Activated CD4-positive, alpha-beta T cell treated with anti-CD3 and anti-CD28 coated beads for 36 hours (primary cell): Measurements from ENCODE around the gene ANAPC10. TPM values are rescaled to one million over a fixed set of nuclear protein-coding genes. Genes with fewer than 3 reads are reported as not detected.
"Not testable (repeated sequence)": the region's sequence is repeated elsewhere in the genome, so short reads cannot be mapped to it uniquely, and the experiment has no call there.

Source experiments
- ATAC-seq: fragments of 200-7000 bp; cut with Tn5 transposase; one replicate; pipeline ENCODE4 v1.10.0; 2021; ENCODE audit warnings: mild to moderate bottlenecking, moderate library complexity
- CTCF ChIA-PET: fragments of 350-600 bp; sonication (Branson Sonifier 250); formaldehyde crosslinking; loops from one replicate; lab custom pipeline; 2021; ENCODE audit warnings: antibody characterized with exemption; lab: Charles Lee
- POLR2A ChIA-PET: fragments of 350-600 bp; sonication (Branson Sonifier 250); formaldehyde crosslinking; loops from one replicate; lab custom pipeline; 2021; ENCODE audit warnings: antibody characterized with exemption, inconsistent platforms; lab: Charles Lee
- DNase-seq: peaks from one replicate; pipeline ENCODE4 v3.0.0-alpha.2; 2020
- H3K27ac Mint-ChIP-seq: one replicate; pipeline ENCODE4 v1.8.0; 2021; ENCODE audit warnings: mixed read lengths
- H3K27me3 Mint-ChIP-seq: one replicate; pipeline ENCODE4 v1.8.0; 2021; ENCODE audit warnings: mixed read lengths
- H3K36me3 Mint-ChIP-seq: one replicate; pipeline ENCODE4 v1.8.0; 2021; ENCODE audit warnings: low read depth, mixed read lengths
- H3K4me1 Mint-ChIP-seq: one replicate; pipeline ENCODE4 v1.8.0; 2021; ENCODE audit warnings: mixed read lengths
- H3K4me3 Mint-ChIP-seq: one replicate; pipeline ENCODE4 v1.8.0; 2021; ENCODE audit warnings: mild to moderate bottlenecking, moderate library complexity, mixed read lengths
- H3K9me3 Mint-ChIP-seq: one replicate; pipeline ENCODE4 v1.8.0; 2021; ENCODE audit warnings: low read depth, mixed read lengths
- intact Hi-C, 2 experiments: fragments of 100-400 bp; cut with DNase I in 1 of 2; cut with micrococcal nuclease in 1 of 2; formaldehyde crosslinking; loops; one replicate each; pipeline versions ENCODE4 v1.14.2 to v1.15.1; 2022 to 2024; cut with DNase I, micrococcal nuclease
- total RNA-seq, 2 experiments: library from RNA; stranded (reverse); gene quantifications; one replicate each; pipeline ENCODE4 v1.2.3, GENCODE V29; 2021

Gene ANAPC10
- total RNA-seq: 10 to 100 TPM; 27.7 to 31.5 TPM

- H3K27me3 Mint-ChIP-seq: no peaks in the 10 kb centered on the region
- POLR2A ChIA-PET: interaction anchor here (0.6 to 1.2 kb wide), 6 partner anchors 28 to 1292 kb away, joined by 3 to 5 read pairs (median 4); no protein-coding TSS in a partner anchor
- intact Hi-C loops: loop anchor here (1.0 to 10.0 kb wide), 12 partner anchors 28 to 1913 kb away; partner anchors contain the start of genes OTUD4 (in 2 of the 2), USP38 (in 2 of the 2), MMAA (in 1 of the 2) and SLC10A7 (in 1 of the 2)
- peak; percentile 92 for ATAC-seq
- DNase-seq: peak; percentile 98
- no peaks in the 10 kb centered on the region for H3K9me3 Mint-ChIP-seq
- peak within 1 kb of the TSS; percentile 99 for H3K27ac Mint-ChIP-seq
- H3K4me3 Mint-ChIP-seq: peak within 1 kb of the TSS; percentile 97
- CTCF ChIA-PET: interaction anchor here (0.7 to 2.1 kb wide), 7 partner anchors 14 to 1959 kb away, joined by 3 to 8 read pairs (median 4); no protein-coding TSS in a partner anchor
- peaks cover 43% of the 10 kb centered on the region for H3K36me3 Mint-ChIP-seq
- peaks cover 22% of the 10 kb centered on the region for H3K4me1 Mint-ChIP-seq
Observed at GRCh38 chr4:145097821-145098674, at the start of gene ANAPC10, which contains the start of gene ABCE1. Gene ANAPC10, minus strand, starts transcription at chr4:145098196. Its CDS starts 2,097 bp downstream, at chr4:145096099. Gene ABCE1, plus strand, starts transcription at chr4:145098311. Its CDS starts 6,102 bp downstream, at chr4:145104413.

DNA sequence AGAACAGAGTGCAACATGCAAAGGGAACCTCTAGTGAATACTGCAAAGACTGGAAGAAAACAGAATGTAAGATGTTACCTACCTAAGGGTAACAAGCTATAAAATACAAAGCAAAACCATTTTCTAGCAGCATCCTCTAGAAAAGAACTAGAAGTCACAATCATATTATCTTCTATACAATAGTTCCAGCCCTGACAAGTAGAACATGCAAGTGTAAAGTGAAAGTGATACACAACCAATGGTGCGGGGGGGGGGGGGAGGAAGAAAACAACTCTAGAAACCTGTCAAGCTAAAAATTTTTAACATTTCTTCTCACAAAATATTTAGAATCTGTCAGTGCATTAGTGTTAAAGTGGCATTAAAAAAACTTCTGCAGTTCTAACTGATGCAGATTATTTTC lies 38.2 kb upstream of the ANAPC10 start:
- H3K36me3 Mint-ChIP-seq: peaks cover 55% of the 10 kb centered on the region
- H3K27me3 Mint-ChIP-seq, intact Hi-C loops, H3K4me3 Mint-ChIP-seq, DNase-seq, POLR2A ChIA-PET, H3K9me3 Mint-ChIP-seq, ATAC-seq: not testable (repeated sequence)
- CTCF ChIA-PET: interaction anchor here (0.8 to 1.3 kb wide), 2 partner anchors 10 to 34 kb away, joined by 3 to 5 read pairs; no protein-coding TSS in a partner anchor
- peaks cover 37% of the 10 kb centered on the region for H3K4me1 Mint-ChIP-seq
- peak overlapping the region; percentile 47 for H3K27ac Mint-ChIP-seq

DNA sequence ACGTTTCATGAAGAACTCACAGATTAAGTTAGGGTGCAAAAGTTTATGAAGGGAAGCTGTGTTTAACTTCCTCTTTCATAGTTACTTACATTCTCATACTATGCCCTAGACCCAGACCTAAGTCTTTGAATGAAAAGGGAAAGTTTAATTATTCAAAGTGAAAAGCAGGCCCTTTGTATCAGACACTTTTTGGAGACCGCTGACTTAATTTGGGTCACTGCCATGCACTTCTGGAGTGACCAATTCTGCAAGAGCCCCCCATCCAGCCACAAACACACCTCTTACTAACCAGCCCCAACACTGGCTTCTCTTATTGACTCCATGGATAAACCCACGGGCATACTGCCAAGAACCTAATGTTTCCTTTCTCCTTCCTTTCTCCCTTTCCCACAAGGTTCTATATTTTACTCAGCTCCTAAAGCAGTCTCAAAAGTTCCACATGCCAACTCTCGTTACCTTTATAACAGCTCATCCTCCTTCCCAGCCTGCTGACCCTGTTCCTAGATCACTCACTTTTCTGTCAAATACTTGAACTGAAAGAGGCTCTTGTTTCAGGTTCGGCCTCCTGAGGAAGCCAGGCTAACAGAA lies 34.6 kb upstream of the ANAPC10 start:
- H3K9me3 Mint-ChIP-seq: no peaks in the 10 kb centered on the region
- intact Hi-C loops: no loop called here
- H3K4me1 Mint-ChIP-seq: peaks cover 45% of the 10 kb centered on the region
- no peak overlapping the region for H3K4me3 Mint-ChIP-seq
- no peaks in the 10 kb centered on the region for H3K27me3 Mint-ChIP-seq
- POLR2A ChIA-PET: no interaction called here
- DNase-seq (peak; percentile 48), ATAC-seq (peak; percentile 63)
- H3K27ac Mint-ChIP-seq: peak overlapping the region; percentile 68
- peaks cover 54% of the 10 kb centered on the region for H3K36me3 Mint-ChIP-seq
- CTCF ChIA-PET: interaction anchor here (0.9 to 1.3 kb wide), 3 partner anchors 10 to 29 kb away, joined by 3 to 5 read pairs (median 3); no protein-coding TSS in a partner anchor

GRCh38 chr4:145131848-145132247 lies 33.9 kb upstream of the ANAPC10 start:
- Mint-ChIP-seq H3K27ac (peak overlapping the region; percentile 77), H3K36me3 (peaks cover 52% of the 10 kb centered on the region), H3K4me1 (peaks cover 42% of the 10 kb centered on the region), H3K4me3 (no peak overlapping the region), H3K27me3 (no peaks in the 10 kb centered on the region), H3K9me3 (no peaks in the 10 kb centered on the region)
- POLR2A ChIA-PET: no interaction called here
- ATAC-seq: no peak
- DNase-seq: no peak
- CTCF ChIA-PET: interaction anchor here (1.3 kb wide), 1 partner anchor 16 kb away, joined by 5 read pairs; no protein-coding TSS in a partner anchor
- intact Hi-C loops: loop anchor here (2.0 kb wide), 2 partner anchors 33 to 47 kb away; partner anchors contain the start of genes ABCE1 (in 1 of the 2) and ANAPC10 (in 1 of the 2)

GRCh38 chr4:145130788-145131399 lies 32.9 kb upstream of the ANAPC10 start:
- CTCF ChIA-PET: no interaction called here
- H3K27me3 Mint-ChIP-seq: no peaks in the 10 kb centered on the region
- peak; percentile 38 for ATAC-seq
- no peak overlapping the region for H3K4me3 Mint-ChIP-seq
- H3K36me3 Mint-ChIP-seq: peaks cover 58% of the 10 kb centered on the region
- intact Hi-C loops: loop anchor here (2.0 kb wide), 2 partner anchors 32 to 48 kb away; partner anchors contain the start of genes ABCE1 (in 1 of the 2) and ANAPC10 (in 1 of the 2)
- peak overlapping the region; percentile 77 for H3K27ac Mint-ChIP-seq
- POLR2A ChIA-PET: interaction anchor here (1.5 kb wide), 1 partner anchor 29 kb away, joined by 3 read pairs; no protein-coding TSS in a partner anchor
- H3K9me3 Mint-ChIP-seq: no peaks in the 10 kb centered on the region
- DNase-seq: no peak
- H3K4me1 Mint-ChIP-seq: peaks cover 45% of the 10 kb centered on the region

DNA sequence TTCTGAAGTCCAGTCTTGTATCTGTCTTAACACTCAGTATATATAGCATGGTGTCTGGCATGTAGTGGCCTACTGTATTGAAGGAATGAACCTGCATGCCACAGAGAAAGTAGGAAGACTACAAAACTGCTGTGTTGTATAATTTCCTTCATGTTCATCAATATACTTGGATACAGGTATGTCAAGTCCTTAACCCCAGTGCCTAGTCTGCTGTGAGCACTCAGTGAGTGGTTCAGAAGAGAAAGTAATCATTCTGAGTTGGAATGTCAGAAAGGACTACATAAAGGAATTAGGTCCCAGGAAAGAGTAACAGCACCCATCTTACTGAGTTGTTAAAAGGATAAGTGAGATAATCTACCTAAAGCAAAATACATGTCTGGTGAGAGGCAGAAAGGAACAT lies 32.1 kb upstream of the ANAPC10 start:
- no peak overlapping the region for H3K4me3 Mint-ChIP-seq
- DNase-seq: no peak
- H3K36me3 Mint-ChIP-seq: peaks cover 57% of the 10 kb centered on the region
- H3K4me1 Mint-ChIP-seq: peaks cover 46% of the 10 kb centered on the region
- intact Hi-C loops: loop anchor here (2.0 kb wide), 2 partner anchors 31 to 49 kb away; partner anchors contain the start of genes ABCE1 (in 1 of the 2) and ANAPC10 (in 1 of the 2)
- no peaks in the 10 kb centered on the region for H3K27me3 Mint-ChIP-seq
- ChIA-PET POLR2A (interaction anchor here (1.5 kb wide), 1 partner anchor 29 kb away, joined by 3 read pairs; no protein-coding TSS in a partner anchor), CTCF (no interaction called here)
- H3K27ac Mint-ChIP-seq: peak overlapping the region; percentile 77
- no peaks in the 10 kb centered on the region for H3K9me3 Mint-ChIP-seq
- ATAC-seq: no peak

- Mint-ChIP-seq H3K27ac (peak overlapping the region; percentile 85), H3K9me3 (no peaks in the 10 kb centered on the region), H3K36me3 (peaks cover 64% of the 10 kb centered on the region), H3K4me3 (no peak overlapping the region), H3K27me3 (no peaks in the 10 kb centered on the region), H3K4me1 (peaks cover 21% of the 10 kb centered on the region)
- no peak for ATAC-seq
- ChIA-PET CTCF (interaction anchor here (0.8 to 0.9 kb wide), 2 partner anchors 11 to 21 kb away, joined by 3 read pairs; no protein-coding TSS in a partner anchor), POLR2A (interaction anchor here (1.0 kb wide), 1 partner anchor 27 kb away, joined by 4 read pairs; no protein-coding TSS in a partner anchor)
- DNase-seq: no peak
- intact Hi-C loops: no loop called here
Observed at GRCh38 chr4:145125396-145125795, 27.4 kb upstream of the ANAPC10 start.

DNA sequence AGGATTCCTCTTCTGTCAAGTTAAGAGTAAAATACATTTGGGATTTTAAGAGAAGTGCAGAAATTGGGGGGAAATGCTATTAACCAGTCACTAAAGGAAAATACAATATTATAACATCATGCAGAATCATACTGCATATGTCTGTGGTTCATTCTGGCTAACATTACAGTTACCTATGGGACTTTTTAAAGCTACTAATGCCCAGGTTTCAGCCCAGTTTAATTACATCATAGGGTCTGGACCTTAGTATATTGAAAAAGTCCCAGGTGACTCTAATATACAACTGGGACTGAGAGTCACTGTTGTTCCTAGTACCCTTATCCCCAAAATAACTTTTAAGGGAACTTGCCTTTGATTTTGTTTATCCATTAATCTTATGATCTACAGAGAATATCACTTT lies 10.1 kb upstream of the ANAPC10 start:
- Mint-ChIP-seq H3K9me3 (no peaks in the 10 kb centered on the region), H3K36me3 (peaks cover 59% of the 10 kb centered on the region), H3K27ac (no peak overlapping the region), H3K4me1 (peaks cover 19% of the 10 kb centered on the region), H3K4me3 (no peak overlapping the region), H3K27me3 (no peaks in the 10 kb centered on the region)
- intact Hi-C loops: no loop called here
- ChIA-PET CTCF (interaction anchor here (0.7 to 2.1 kb wide), 3 partner anchors 13 to 34 kb away, joined by 4 to 7 read pairs (median 5); no protein-coding TSS in a partner anchor), POLR2A (interaction anchor here (0.5 kb wide), 1 partner anchor 15 kb away, joined by 3 read pairs; no protein-coding TSS in a partner anchor)
- ATAC-seq: no peak
- DNase-seq: no peak

- no peak for DNase-seq
- POLR2A ChIA-PET: no interaction called here
- peaks cover 49% of the 10 kb centered on the region for H3K36me3 Mint-ChIP-seq
- intact Hi-C loops: no loop called here
- H3K9me3 Mint-ChIP-seq: no peaks in the 10 kb centered on the region
- H3K27ac Mint-ChIP-seq: no peak overlapping the region
- no peak overlapping the region for H3K4me3 Mint-ChIP-seq
- no peaks in the 10 kb centered on the region for H3K27me3 Mint-ChIP-seq
- peaks cover 14% of the 10 kb centered on the region for H3K4me1 Mint-ChIP-seq
- no peak for ATAC-seq
- CTCF ChIA-PET: no interaction called here
Observed at GRCh38 chr4:145107126-145107525, 9.1 kb upstream of the ANAPC10 start.

- no peak overlapping the region for H3K4me3 Mint-ChIP-seq
- ChIA-PET POLR2A (interaction anchor here (1.0 kb wide), 1 partner anchor 12 kb away, joined by 3 read pairs; no protein-coding TSS in a partner anchor), CTCF (interaction anchor here (0.5 to 1.0 kb wide), 3 partner anchors 13 to 416 kb away, joined by 3 read pairs; no protein-coding TSS in a partner anchor)
- no peak for ATAC-seq
- H3K36me3 Mint-ChIP-seq: peaks cover 39% of the 10 kb centered on the region
- H3K4me1 Mint-ChIP-seq: peaks cover 20% of the 10 kb centered on the region
- DNase-seq: no peak
- no peaks in the 10 kb centered on the region for H3K27me3 Mint-ChIP-seq
- no peak overlapping the region for H3K27ac Mint-ChIP-seq
- no peaks in the 10 kb centered on the region for H3K9me3 Mint-ChIP-seq
- intact Hi-C loops: loop anchor here in 1 of 2 experiments (1.0 kb wide), 1 partner anchor 21 kb away; no protein-coding TSS in a partner anchor
Observed at GRCh38 chr4:145103496-145103895, 5.5 kb upstream of the ANAPC10 start.
